ENCODE results near the gene GPR173.

GPR173 gene

GRCh38 chrX:53126377-53126776, 77.8 kb downstream of the GPR173 start:
- DNase-seq (ENCODE audit: low spot score) = no peak
- no peak for TF ChIP-seq CTCF (IDR thresholded peaks at IDR 0.05; ENCODE audit: extremely low read depth, missing control alignments)

- no peak for TF ChIP-seq CTCF (IDR thresholded peaks at IDR 0.05; ENCODE audit: extremely low read depth, missing control alignments)
- DNase-seq (ENCODE audit: low spot score) = no peak
These were observed 79.6 kb downstream of the GPR173 start for GRCh38 chrX:53128097-53128749.
